Smooth muscle cell (in vitro differentiated cells): ENCODE data around the gene ANP32D. TPM values are rescaled to one million over a fixed set of nuclear protein-coding genes. Genes with fewer than 3 reads are reported as not detected.

Experiments used
- DNase-seq: peaks from one replicate; lab custom pipeline; 2025; ENCODE audit not compliant: unreplicated experiment; lab: John Stamatoyannopoulos, UW
- H2AFZ ChIP-seq: fragments of 200-600 bp; sonication (generic); 2 replicates; pipeline ENCODE4 v1.6.0; 2016; ENCODE audit warnings: antibody characterized with exemption, low read depth, mild to moderate bottlenecking
- H3F3A ChIP-seq: fragments of 200-600 bp; sonication (generic); 2 replicates; pipeline ENCODE4 v1.6.0; 2017; ENCODE audit warnings: antibody characterized with exemption, low read depth
- H3K27ac ChIP-seq: fragments of 200-600 bp; sonication (generic); 2 replicates; pipeline ENCODE4 v1.5.1; 2016; ENCODE audit warnings: low read depth, mild to moderate bottlenecking
- H3K27me3 ChIP-seq: fragments of 200-600 bp; sonication (generic); 2 replicates; pipeline ENCODE4 v1.6.1; 2016; ENCODE audit warnings: low read depth, mild to moderate bottlenecking
- H3K36me3 ChIP-seq: fragments of 200-600 bp; sonication (generic); 2 replicates; pipeline ENCODE4 v1.5.1; 2016; ENCODE audit warnings: low read depth
- H3K4me1 ChIP-seq: fragments of 200-600 bp; sonication (generic); 2 replicates; pipeline ENCODE4 v1.5.1; 2016; ENCODE audit warnings: low read depth
- H3K4me2 ChIP-seq: fragments of 200-600 bp; sonication (generic); 2 replicates; pipeline ENCODE4 v1.6.0; 2016; ENCODE audit warnings: mild to moderate bottlenecking
- H3K4me3 ChIP-seq: fragments of 200-600 bp; sonication (generic); 2 replicates; pipeline ENCODE4 v1.5.1; 2016; ENCODE audit warnings: mild to moderate bottlenecking
- H3K79me2 ChIP-seq: fragments of 200-600 bp; sonication (generic); 2 replicates; pipeline ENCODE4 v1.6.0; 2016; ENCODE audit warnings: low read depth, mild to moderate bottlenecking
- H3K9ac ChIP-seq: fragments of 200-600 bp; sonication (generic); 2 replicates; pipeline ENCODE4 v1.6.0; 2016; ENCODE audit warnings: low read depth
- H3K9me3 ChIP-seq: fragments of 200-600 bp; sonication (generic); replicated peaks from 2 replicates; pipeline ENCODE4 v1.5.1; 2016; ENCODE audit warnings: low read depth
- H4K20me1 ChIP-seq: fragments of 200-600 bp; sonication (generic); 2 replicates; pipeline ENCODE4 v1.6.0; 2016; ENCODE audit warnings: low read depth
- CTCF ChIP-seq: fragments of 200-600 bp; sonication (generic); IDR thresholded peaks from 2 replicates; pipeline ENCODE4 v1.5.1; 2017; ENCODE audit warnings: borderline replicate concordance, mild to moderate bottlenecking, antibody characterized with exemption; ENCODE audit not compliant: insufficient read depth, poor library complexity, severe bottlenecking
- WGBS: methylation state at CpG from one replicate; pipeline ENCODE4 v1.1.7; 2016; ENCODE audit warnings: low lambda C conversion rate; 5-methylcytosine and 5-hydroxymethylcytosine counted together
- polyA plus RNA-seq: library from polyadenylated mRNA; unstranded; fragments of >200 nt; fragmentation: Nextera tagmentation; extraction: Ambion mirVana; gene quantifications from 2 replicates; pipeline ENCODE4 v1.2.1, GENCODE V29; 2016
- total RNA-seq: library from RNA; depleted of rRNA; stranded (reverse); fragments of >200 nt; gene quantifications from 2 replicates; pipeline ENCODE4 v1.2.3, GENCODE V29; 2014

Gene ANP32D
- total and polyA plus RNA-seq, 2 experiments from 2014 or later, result not detected

DNA sequence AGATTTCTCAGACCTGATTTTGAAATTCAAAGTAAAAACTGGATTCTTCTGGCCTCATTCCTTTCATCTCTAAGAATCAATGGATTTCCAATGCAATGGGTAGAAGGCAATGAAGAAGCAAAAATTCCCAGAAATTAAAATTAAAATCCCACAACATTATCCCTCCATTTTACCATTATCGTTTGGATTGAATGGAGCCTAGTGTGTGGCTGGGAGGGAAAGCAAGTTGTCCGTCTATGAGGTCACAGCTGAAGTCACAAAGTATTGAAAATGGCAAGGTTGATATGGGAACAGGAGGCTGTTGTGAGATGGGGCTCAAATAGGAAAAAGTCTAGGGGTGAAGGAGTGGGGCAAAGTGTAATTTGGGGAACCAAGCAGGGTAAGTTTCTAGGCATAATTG lies 9.8 kb downstream of the ANP32D start, which contains the start of gene C12orf54:
Gene C12orf54, plus strand, starts transcription at position 301 of the 400 bp plus-strand sequence. CDS start 799 bp downstream, outside the sequence.
- no peak for DNase-seq
- 87% methylated on average over 2 of the region's 2 CpGs for WGBS
- H3K4me2 ChIP-seq, result no peak within 1 kb of the TSS

DNA sequence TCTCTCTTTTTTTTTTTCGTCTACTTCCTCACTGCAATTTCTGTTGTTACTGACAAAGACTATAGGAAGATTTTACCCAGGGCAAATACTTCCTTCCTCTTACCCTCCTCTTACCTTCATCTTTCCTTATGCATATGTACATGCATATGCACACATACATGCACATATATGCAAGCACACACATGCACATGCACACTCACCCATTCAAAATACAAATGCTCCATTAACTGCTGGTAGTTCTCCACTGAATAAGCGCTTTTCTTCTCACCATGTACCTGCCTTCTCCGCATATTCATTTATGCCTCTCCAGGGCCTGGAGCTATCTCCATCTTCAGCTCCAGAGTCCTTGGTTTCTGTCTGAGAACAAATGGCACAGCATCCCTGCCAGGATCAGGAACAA lies 10.6 kb downstream of the ANP32D start:
- Histone ChIP-seq H3K9ac (no peak overlapping the region), H3K36me3 (no peaks in the 10 kb centered on the region), H3K4me2 (no peak overlapping the region), H3K4me3 (no peak overlapping the region), H3F3A (no peaks in the 10 kb centered on the region), H3K4me1 (no peaks in the 10 kb centered on the region), H3K27me3 (no peaks in the 10 kb centered on the region), H2AFZ (no peak overlapping the region), H3K79me2 (no peaks in the 10 kb centered on the region), H3K9me3 (no peaks in the 10 kb centered on the region), H4K20me1 (no peaks in the 10 kb centered on the region), H3K27ac (no peak overlapping the region)
- 78% methylated on average over 3 of the region's 3 CpGs for WGBS
- no peak for DNase-seq
- no peak for TF ChIP-seq CTCF

More for the DNA sequence above, 9.8 kb downstream of the ANP32D start, which contains the start of gene C12orf54:
- no peaks in the 10 kb centered on the region for H3K36me3 ChIP-seq
- H3K4me1 ChIP-seq, result no peaks in the 10 kb centered on the region
- H2AFZ ChIP-seq, result no peak within 1 kb of the TSS
- no peak within 1 kb of the TSS for H3K4me3 ChIP-seq
- H3K27ac ChIP-seq, result no peak within 1 kb of the TSS
- no peak for TF ChIP-seq CTCF
- H3F3A ChIP-seq, result no peaks in the 10 kb centered on the region
- no peaks in the 10 kb centered on the region for H3K9me3 ChIP-seq
- no peak within 1 kb of the TSS for H3K9ac ChIP-seq
- no peaks in the 10 kb centered on the region for H3K79me2 ChIP-seq
- no peaks in the 10 kb centered on the region for H4K20me1 ChIP-seq
- no peaks in the 10 kb centered on the region for H3K27me3 ChIP-seq

- Histone ChIP-seq H3K4me3 (no peak overlapping the region), H3K4me1 (peaks cover 2% of the 10 kb centered on the region), H3K79me2 (no peaks in the 10 kb centered on the region), H3K27me3 (no peaks in the 10 kb centered on the region), H3K27ac (no peak overlapping the region), H4K20me1 (no peaks in the 10 kb centered on the region), H3K9me3 (no peaks in the 10 kb centered on the region), H3F3A (no peaks in the 10 kb centered on the region), H3K9ac (no peak overlapping the region), H2AFZ (no peak overlapping the region), H3K36me3 (no peaks in the 10 kb centered on the region), H3K4me2 (no peak overlapping the region)
- 83% methylated on average over 2 of the region's 2 CpGs for WGBS
- TF ChIP-seq CTCF, result no peak
- DNase-seq, result no peak
These were observed 13.9 kb downstream of the ANP32D start for GRCh38 chr12:48486261-48486660.

DNA sequence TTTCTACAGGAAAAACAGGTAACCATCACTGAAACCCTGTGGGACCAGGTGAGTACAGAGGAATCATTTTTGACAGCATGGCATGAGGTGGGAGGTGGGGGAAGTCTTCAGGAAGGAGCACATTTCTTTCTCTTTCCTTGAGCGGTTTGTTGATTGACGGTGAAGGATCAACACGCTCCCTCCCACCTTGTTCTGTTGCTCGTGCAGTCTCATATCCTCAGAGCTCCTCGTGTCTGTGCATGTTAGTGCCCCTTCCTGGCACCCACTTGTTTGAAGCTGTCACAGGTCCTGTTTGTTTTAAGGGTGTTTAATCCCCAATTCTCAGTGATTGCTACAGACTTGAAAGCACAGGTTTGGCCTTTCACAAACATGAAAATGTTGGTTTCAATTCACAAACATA lies 14.3 kb downstream of the ANP32D start:
- H4K20me1 ChIP-seq, result no peaks in the 10 kb centered on the region
- H3F3A ChIP-seq, result no peaks in the 10 kb centered on the region
- no peak overlapping the region for H3K4me3 ChIP-seq
- H3K27me3 ChIP-seq, result no peaks in the 10 kb centered on the region
- no peak for TF ChIP-seq CTCF
- WGBS, result 82% methylated on average over 5 of the region's 5 CpGs
- no peaks in the 10 kb centered on the region for H3K79me2 ChIP-seq
- no peak for DNase-seq
- H3K9ac ChIP-seq, result no peak overlapping the region
- no peak overlapping the region for H3K27ac ChIP-seq
- H2AFZ ChIP-seq, result no peak overlapping the region
- no peaks in the 10 kb centered on the region for H3K9me3 ChIP-seq
- H3K36me3 ChIP-seq, result no peaks in the 10 kb centered on the region
- H3K4me2 ChIP-seq, result no peak overlapping the region
- H3K4me1 ChIP-seq, result peaks cover 2% of the 10 kb centered on the region
